GM12874 (cell line): Measurements from ENCODE around the gene PRM1.

Experiments used
- TF ChIP-seq, protein P1 (sequence below): IDR thresholded peaks from 2 replicates; pipeline ENCODE4 v1.5.1; 2011; ENCODE audit warnings: low read depth, mild to moderate bottlenecking, control low read depth, low read length, moderate library complexity; ENCODE audit not compliant: insufficient read depth

Gene PRM1

DNA sequence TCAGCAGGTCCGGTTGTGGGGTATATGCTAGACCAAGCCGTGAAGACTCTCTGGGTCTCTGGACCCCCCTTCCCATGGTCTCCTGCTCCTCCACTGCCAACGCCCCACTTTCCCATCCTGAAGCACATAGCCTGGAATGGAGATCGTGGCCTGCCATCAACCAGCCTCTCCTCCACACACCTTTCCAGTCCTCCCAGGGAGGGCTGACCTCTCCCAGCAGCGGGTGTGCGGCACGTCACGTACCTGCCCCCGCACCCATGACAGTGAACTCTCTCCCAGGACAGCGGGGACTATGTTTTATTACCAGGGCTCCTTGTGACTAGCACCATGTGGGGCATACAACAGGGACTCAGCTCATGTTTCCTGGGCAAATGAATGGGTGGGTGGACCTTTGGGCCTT lies 9.5 kb downstream of the PRM1 start:
- TF ChIP-seq, protein P1, sequence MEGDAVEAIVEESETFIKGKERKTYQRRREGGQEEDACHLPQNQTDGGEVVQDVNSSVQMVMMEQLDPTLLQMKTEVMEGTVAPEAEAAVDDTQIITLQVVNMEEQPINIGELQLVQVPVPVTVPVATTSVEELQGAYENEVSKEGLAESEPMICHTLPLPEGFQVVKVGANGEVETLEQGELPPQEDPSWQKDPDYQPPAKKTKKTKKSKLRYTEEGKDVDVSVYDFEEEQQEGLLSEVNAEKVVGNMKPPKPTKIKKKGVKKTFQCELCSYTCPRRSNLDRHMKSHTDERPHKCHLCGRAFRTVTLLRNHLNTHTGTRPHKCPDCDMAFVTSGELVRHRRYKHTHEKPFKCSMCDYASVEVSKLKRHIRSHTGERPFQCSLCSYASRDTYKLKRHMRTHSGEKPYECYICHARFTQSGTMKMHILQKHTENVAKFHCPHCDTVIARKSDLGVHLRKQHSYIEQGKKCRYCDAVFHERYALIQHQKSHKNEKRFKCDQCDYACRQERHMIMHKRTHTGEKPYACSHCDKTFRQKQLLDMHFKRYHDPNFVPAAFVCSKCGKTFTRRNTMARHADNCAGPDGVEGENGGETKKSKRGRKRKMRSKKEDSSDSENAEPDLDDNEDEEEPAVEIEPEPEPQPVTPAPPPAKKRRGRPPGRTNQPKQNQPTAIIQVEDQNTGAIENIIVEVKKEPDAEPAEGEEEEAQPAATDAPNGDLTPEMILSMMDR: no peak

DNA sequence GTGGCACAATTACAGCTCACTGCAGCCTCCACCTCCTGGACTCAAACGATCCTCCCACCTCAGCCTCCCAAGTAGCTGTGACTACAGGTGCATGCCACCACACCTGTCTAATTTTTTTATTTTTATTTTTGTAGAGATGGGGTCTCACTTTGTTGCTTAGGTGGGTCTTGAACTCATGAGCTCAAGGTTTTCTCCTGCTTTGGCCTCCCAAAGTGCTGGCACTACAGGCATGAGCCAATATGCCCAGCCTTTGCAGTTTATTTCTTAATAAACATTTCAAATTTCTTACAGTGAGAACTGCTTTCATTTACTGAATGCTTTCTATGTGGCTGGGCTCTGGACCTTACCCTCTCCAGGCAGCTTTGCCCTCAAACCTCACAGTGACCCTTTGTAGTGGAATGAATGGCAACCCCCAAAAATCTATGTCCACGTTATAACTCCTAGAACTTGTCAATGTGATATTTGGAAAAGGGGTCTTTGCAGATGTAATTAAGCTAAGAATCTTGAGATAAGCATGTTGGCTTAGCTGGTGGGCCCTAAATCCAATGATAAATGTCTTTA lies 10.4 kb downstream of the PRM1 start:
- TF ChIP-seq, protein P1: no peak

DNA sequence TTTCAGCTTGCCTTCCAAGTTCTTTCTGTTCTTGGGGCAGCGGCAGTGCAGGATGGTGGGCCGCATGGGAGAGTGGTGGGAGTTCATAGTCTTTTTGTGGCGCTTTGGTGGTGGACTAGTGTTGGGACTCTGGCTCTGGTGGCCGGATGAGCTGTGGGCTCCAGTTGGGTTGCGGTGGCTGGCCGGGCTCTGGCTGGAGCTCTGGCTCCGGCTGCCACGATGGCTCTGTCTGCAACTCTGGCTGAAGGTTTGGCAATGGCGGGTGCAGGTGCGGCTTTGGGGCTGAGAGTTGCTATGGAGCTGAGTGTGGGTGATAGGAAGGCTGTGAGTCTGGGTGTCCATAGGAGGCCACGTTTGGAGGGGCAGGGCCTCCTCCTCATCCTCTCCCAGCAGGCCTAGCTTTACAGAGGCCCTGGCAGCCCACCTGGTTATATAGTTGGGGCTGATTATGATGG lies 12.2 kb downstream of the PRM1 start, which contains the start of gene TNP2:
Gene TNP2, minus strand, starts transcription at position 405 of the 455 bp plus-strand sequence. Its CDS starts 63 bp downstream, at position 342.
- TF ChIP-seq, protein P1: no peak

DNA sequence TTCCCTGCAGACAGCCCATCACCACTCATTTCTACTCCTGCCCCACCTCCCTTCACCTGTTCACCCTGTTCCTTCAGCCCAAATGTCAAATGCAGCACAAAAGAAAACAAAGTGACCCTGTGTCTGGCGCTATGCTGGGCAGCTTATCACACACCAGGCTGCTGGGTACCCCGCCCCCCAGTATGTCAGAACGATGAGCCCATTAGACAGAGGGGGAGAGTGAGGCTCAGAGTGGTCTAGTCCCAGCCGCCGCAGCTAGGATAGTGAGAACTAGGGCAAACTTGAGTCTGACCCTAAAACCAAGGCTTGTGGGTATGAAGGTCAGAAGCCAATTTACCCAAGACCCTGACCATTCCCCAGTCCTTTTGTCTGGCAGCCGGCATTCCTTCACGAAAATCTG lies 16.0 kb downstream of the PRM1 start:
- TF ChIP-seq, protein P1: no peak

DNA sequence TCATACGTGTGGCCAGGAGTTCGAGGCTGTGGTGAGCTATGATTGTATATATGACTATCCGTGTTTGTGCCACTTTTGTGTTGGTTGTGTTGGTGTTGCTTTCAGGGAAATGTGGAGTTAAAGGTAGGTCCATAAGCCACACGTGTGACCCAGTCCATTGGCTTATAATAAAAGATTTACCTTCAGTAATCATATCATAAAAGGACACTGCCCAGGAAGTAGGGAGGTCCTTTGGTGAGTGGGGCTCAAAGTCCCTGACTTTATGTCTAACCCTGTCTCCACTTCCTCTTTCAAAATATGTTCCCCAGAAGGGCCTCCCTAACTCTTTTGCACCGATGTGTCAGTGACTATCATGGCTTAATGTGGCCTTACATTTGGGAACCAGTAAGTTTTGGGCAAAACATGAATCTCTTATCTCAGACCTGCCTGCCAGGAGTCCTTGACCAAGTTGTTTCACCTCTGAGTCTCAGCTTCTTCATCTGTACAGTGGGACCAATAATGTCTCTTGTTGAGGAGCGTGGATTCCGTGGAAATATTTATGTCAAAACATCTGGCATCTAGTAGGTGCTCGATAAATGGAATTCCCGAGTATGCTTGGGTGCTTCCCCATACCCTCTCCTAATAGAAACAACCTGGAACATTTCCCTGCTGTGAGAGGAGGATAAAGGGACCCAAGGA lies 16.8 kb downstream of the PRM1 start:
- TF ChIP-seq, protein P1: no peak

DNA sequence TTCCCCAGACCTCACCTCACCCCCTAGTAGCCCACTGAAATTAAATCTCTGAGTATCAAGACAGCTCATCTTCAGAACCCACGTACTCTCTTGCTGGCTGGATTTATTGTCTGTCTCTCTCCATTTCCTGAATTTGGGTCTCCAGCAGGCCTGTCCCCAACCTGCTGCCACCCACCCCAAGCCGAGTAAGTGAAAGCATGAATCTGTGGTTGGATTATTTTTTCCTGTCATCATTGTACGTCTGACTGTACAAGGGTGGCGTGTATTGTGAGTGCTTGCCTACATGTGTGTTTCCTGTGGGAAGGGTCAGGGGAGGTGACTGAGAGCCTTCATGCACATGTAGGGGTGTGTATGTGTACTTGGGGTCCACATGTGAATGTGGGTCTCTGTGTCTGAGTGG lies 17.4 kb downstream of the PRM1 start:
- TF ChIP-seq, protein P1: no peak

DNA sequence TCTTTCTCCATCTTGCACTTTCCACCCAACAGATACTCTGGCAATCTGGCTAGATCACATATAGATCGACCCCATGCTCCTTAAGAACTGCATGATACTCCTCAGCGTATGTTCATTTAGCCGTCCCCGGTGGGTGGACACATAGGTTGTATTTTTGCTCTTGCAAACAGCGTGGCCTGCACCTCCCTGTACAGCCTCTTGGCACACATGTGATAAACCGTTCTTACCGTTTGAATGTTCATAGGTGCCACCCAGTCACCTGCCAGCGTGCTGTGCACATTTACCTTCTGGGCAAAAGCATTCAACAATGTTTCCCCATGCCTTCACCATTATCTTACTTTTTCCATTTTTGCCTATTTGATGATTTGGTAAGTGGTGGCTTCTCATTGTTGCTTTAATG lies 18.2 kb downstream of the PRM1 start:
- TF ChIP-seq, protein P1: no peak
